IPS-20b (cell line): ENCODE results near the gene BHLHE40.
A peak's percentile ranks its signal among the peaks of the same experiment; 100 is the strongest.

Source experiments
- H3K27ac ChIP-seq: one replicate; pipeline ENCODE4 v1.5.1; 2013; ENCODE audit warnings: low read length
- H3K27me3 ChIP-seq: 2 replicates; pipeline ENCODE4 v1.6.1; 2013; ENCODE audit warnings: mild to moderate bottlenecking, low read length, inconsistent platforms; ENCODE audit not compliant: insufficient read depth
- H3K36me3 ChIP-seq: 2 replicates; pipeline ENCODE4 v1.6.1; 2013; ENCODE audit warnings: low read depth, mild to moderate bottlenecking, inconsistent platforms, low read length, moderate library complexity; ENCODE audit not compliant: insufficient read depth
- H3K4me1 ChIP-seq: 2 replicates; pipeline ENCODE4 v1.6.1; 2013; ENCODE audit warnings: mild to moderate bottlenecking, control low read depth, inconsistent platforms, low read length, moderate library complexity; ENCODE audit not compliant: insufficient read depth
- H3K4me3 ChIP-seq: 2 replicates; pipeline ENCODE4 v1.5.1; 2013; ENCODE audit warnings: mild to moderate bottlenecking, low read length, inconsistent platforms
- H3K9ac ChIP-seq: 2 replicates; pipeline ENCODE4 v1.6.1; 2013; ENCODE audit warnings: low read depth, mild to moderate bottlenecking, inconsistent platforms, low read length, moderate library complexity
- H3K9me3 ChIP-seq: 2 replicates; pipeline ENCODE4 v1.6.1; 2013; ENCODE audit warnings: mild to moderate bottlenecking, low read depth, low read length, inconsistent platforms; ENCODE audit not compliant: insufficient read depth

The BHLHE40 gene

DNA sequence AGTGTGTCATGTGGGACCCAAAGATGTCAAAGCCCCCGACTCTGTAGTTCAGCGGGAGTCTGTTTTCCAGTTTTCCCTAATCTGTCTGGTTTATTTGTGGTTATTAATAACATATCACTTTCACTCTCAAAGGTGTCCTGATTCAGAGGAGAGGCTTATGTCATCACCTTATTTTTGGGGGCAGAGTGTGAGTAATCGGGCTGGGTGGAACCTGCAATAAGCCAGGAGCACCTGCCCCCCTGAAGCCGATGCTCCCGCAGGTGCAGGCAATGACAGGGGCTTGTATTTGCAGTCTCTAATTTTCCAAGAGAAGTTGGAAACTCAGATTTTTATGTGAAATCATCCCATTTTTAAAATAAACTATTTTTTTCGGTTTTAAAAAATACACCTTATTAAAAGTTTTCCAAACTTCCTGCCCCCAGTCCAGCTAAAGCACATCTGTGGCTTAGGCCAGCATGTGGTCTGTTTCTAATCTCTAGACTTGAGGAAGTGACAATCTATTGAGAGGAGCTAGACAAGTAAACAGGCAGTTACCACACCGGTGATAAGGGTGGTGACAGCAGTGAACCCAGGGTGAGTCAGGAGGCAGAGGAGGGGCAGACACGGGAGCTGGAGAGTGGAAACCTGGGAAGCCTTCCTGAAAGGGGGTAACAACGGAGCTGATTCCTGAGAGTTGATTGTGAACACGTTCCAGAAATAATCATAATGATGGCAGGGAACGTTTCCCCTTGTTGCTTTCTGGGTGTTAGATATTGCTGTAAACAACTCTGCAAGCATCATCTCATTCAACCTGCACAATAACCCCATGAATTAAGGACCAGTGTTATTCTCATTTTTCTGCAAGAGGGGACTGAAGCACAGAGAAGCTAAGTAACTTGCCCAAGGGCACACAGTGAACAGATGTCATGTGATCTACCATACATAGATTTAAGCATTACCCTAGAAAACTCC lies 37.2 kb downstream of the BHLHE40 start:
- Histone ChIP-seq H3K4me1 (peaks cover 5% of the 10 kb centered on the region; the same call in 1 of the 2 replicates), H3K9me3 (no peaks in the 10 kb centered on the region), H3K9ac (no peak overlapping the region), H3K27me3 (0 out of 2 replicates have a peak, but pooled peaks cover 5% of the 10 kb centered on the region), H3K36me3 (no peaks in the 10 kb centered on the region), H3K27ac (no peak overlapping the region), H3K4me3 (no peak overlapping the region)

- 0 out of 2 replicates have a peak, but pooled peaks cover 5% of the 10 kb centered on the region for H3K27me3 ChIP-seq
- no peak overlapping the region for H3K27ac ChIP-seq
- H3K4me1 ChIP-seq, result peaks cover 5% of the 10 kb centered on the region; the same call in 1 of the 2 replicates
- no peak overlapping the region for H3K9ac ChIP-seq
- no peaks in the 10 kb centered on the region for H3K9me3 ChIP-seq
- H3K36me3 ChIP-seq, result no peaks in the 10 kb centered on the region
- no peak overlapping the region for H3K4me3 ChIP-seq
Measured at GRCh38 chr3:5017925-5018531, 38.8 kb downstream of the BHLHE40 start.

GRCh38 chr3:5019411-5020241 lies 40.4 kb downstream of the BHLHE40 start:
- no peak overlapping the region for H3K9ac ChIP-seq

GRCh38 chr3:5020242-5020722 lies 41.0 kb downstream of the BHLHE40 start:
- Histone ChIP-seq H3K4me3 (no peak overlapping the region), H3K27ac (no peak overlapping the region), H3K4me1 (no peaks in the 10 kb centered on the region), H3K9me3 (no peaks in the 10 kb centered on the region), H3K9ac (no peak overlapping the region), H3K36me3 (no peaks in the 10 kb centered on the region), H3K27me3 (no peaks in the 10 kb centered on the region)

More at GRCh38 chr3:5019411-5020241, 40.4 kb downstream of the BHLHE40 start:
- H3K4me3 ChIP-seq, result no peak overlapping the region
- H3K4me1 ChIP-seq, result no peaks in the 10 kb centered on the region; the same call in 1 of the 2 replicates
- H3K36me3 ChIP-seq, result no peaks in the 10 kb centered on the region
- H3K27me3 ChIP-seq, result no peaks in the 10 kb centered on the region
- no peaks in the 10 kb centered on the region for H3K9me3 ChIP-seq
- H3K27ac ChIP-seq, result no peak overlapping the region

GRCh38 chr3:5021116-5022092 lies 42.2 kb downstream of the BHLHE40 start:
- Histone ChIP-seq H3K4me1 (no peaks in the 10 kb centered on the region), H3K4me3 (no peak overlapping the region), H3K9me3 (no peaks in the 10 kb centered on the region), H3K9ac (no peak overlapping the region), H3K27ac (no peak overlapping the region), H3K36me3 (no peaks in the 10 kb centered on the region), H3K27me3 (no peaks in the 10 kb centered on the region)

- Histone ChIP-seq H3K4me1 (no peaks in the 10 kb centered on the region), H3K4me3 (no peak overlapping the region), H3K27me3 (no peaks in the 10 kb centered on the region), H3K9me3 (no peaks in the 10 kb centered on the region), H3K27ac (no peak overlapping the region), H3K36me3 (no peaks in the 10 kb centered on the region), H3K9ac (no peak overlapping the region)
Measured at GRCh38 chr3:5022187-5022965, 43.1 kb downstream of the BHLHE40 start.

- H3K27ac ChIP-seq, result no peak overlapping the region
- no peak overlapping the region for H3K4me3 ChIP-seq
- no peaks in the 10 kb centered on the region for H3K4me1 ChIP-seq
- no peaks in the 10 kb centered on the region for H3K27me3 ChIP-seq
- H3K36me3 ChIP-seq, result no peaks in the 10 kb centered on the region
- no peaks in the 10 kb centered on the region for H3K9me3 ChIP-seq
- H3K9ac ChIP-seq, result no peak overlapping the region
Measured at GRCh38 chr3:5022966-5023776, 43.9 kb downstream of the BHLHE40 start.

GRCh38 chr3:5023777-5024346 lies 44.6 kb downstream of the BHLHE40 start:
- no peak overlapping the region for H3K9ac ChIP-seq
- no peak overlapping the region for H3K27ac ChIP-seq
- H3K9me3 ChIP-seq, result no peaks in the 10 kb centered on the region
- H3K4me3 ChIP-seq, result no peak overlapping the region
- no peaks in the 10 kb centered on the region for H3K36me3 ChIP-seq
- no peaks in the 10 kb centered on the region for H3K4me1 ChIP-seq
- no peaks in the 10 kb centered on the region for H3K27me3 ChIP-seq

GRCh38 chr3:5026046-5026362 lies 46.8 kb downstream of the BHLHE40 start:
- Histone ChIP-seq H3K4me3 (peak overlapping the region; percentile 85; the same call in 1 of the 2 replicates), H3K27ac (no peak overlapping the region), H3K9ac (peak overlapping the region; percentile 61; the same call in 1 of the 2 replicates)

More at GRCh38 chr3:5026046-5026362, 46.8 kb downstream of the BHLHE40 start:
- Histone ChIP-seq H3K36me3 (no peaks in the 10 kb centered on the region), H3K4me1 (no peaks in the 10 kb centered on the region), H3K27me3 (no peaks in the 10 kb centered on the region), H3K9me3 (no peaks in the 10 kb centered on the region)
